GM23248 (cell line): Measurements from ENCODE around the gene FAM180A.

Experiments used
- EZH2 ChIP-seq: fragments of 200-600 bp; sonication (generic); IDR thresholded peaks from 2 replicates; pipeline ENCODE4 v1.6.1; 2018; ENCODE audit warnings: antibody characterized with exemption, mild to moderate bottlenecking; ENCODE audit not compliant: insufficient read depth, poor library complexity, severe bottlenecking
- EZH2phosphoT487 ChIP-seq: fragments of 200-600 bp; sonication (generic); IDR thresholded peaks from 2 replicates; pipeline ENCODE4 v1.6.1; 2018; ENCODE audit warnings: antibody characterized with exemption, moderate library complexity, mild to moderate bottlenecking, low read depth; ENCODE audit not compliant: insufficient read depth

DNA sequence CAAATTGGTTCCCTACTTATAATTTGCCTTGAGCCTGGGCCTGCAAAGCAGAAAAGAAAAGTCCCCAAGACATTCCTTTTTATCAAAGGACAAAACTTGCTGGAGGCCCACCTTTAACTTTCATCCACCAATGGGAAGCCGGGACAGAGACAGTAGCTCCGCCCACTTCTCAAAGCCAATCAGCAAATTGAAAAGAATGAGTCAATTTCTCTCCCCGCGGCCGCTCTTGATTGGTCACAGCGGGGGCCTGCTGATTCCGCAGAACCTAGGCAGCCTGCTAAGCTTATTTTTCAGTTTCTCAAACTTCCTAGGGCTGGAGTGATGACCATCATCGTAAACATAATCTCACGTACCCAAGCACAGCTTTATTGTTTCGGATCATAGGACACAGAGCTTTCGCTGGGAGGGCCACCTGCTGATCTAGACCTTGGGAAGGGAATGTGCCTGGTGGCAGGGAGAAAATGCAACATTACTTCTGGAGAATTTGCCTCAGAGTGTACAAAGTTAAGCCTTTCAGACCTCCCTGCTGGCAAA, 20.4 kb downstream of the FAM180A start, which contains the start of gene SLC13A4:
- TF ChIP-seq EZH2, result no peak
- no peak for TF ChIP-seq EZH2phosphoT487
